SHP77 treated with DMSO at 0.1 percent for 48 hours (cell line): Measurements from ENCODE around the gene CCDC183.
"Not testable (repeated sequence)": the region's sequence is repeated elsewhere in the genome, so short reads cannot be mapped to it uniquely, and the experiment has no call there.

Experiments
- DNase-seq: peaks from one replicate; lab custom pipeline; 2025; lab: John Stamatoyannopoulos, UW

The CCDC183 gene

GRCh38 chr9:136785565-136786355 is 10.4 kb upstream of the CCDC183 start:
- not testable (repeated sequence) for DNase-seq

DNA sequence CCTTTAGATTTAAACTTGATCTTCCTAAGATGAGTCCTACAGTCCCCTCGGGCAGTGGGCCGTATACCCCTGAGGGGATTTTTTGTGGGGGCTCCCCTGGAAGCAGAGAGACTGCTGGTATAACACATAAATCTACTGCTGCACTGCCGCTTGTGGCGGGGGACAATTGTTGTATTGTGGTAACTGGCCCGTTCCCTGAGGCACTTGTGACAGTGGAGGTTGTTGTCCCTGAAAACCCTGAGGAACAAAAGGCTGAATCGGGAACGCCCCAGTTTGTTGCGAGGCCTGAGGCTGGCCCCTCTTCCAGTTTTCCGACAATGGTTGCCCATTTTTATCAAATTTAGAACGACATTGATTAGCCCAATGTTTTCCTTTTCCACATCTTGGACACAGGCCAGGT is 9.7 kb upstream of the CCDC183 start:
- DNase-seq: no peak

GRCh38 chr9:136786983-136787382 is 9.2 kb upstream of the CCDC183 start:
- not testable (repeated sequence) for DNase-seq

DNA sequence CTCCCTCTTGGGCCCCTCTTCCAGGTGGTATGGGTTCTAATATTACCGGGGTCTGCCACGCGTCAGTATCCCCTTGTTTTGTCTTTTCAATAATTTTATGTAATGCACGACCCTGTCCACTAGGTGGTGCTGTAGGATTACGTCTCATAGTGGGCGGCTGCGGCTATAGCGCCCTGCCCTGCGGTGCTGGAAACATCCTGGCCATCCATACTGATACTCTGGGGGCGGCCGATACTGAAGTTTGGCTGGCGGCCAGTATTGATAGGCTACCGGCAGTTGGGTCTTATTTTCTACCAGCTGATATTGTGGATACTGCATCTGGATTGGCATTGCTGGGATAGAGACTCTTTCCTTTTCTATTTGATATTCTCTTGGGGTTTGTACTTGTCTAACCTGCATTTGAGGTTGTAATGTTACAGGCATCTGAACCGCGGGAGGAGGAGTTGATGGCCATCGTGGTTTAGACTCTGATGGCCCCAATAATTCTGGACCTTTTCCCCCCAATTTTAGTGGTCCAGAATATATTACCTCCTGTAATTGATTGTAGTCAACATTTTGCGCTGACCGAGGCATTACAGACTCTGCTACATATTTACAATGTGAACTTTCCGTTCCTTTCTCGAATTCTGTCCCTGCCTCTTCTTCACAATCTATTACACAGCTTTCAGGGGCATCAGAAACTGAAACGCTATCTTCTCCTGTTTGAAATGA is 8.3 kb upstream of the CCDC183 start:
- peak; percentile 62 for DNase-seq

- DNase-seq: not testable (repeated sequence)
Measured at GRCh38 chr9:136788644-136789522, 7.3 kb upstream of the CCDC183 start.

GRCh38 chr9:136789523-136789937 is 6.6 kb upstream of the CCDC183 start:
- DNase-seq: no peak

- DNase-seq: peak; percentile 96
Measured at GRCh38 chr9:136790640-136791515, 5.3 kb upstream of the CCDC183 start, which contains the start of gene TMEM141. Gene TMEM141, plus strand, starts transcription at chr9:136791344. Its CDS starts 27 bp downstream, at chr9:136791371.

- DNase-seq: no peak
Measured at GRCh38 chr9:136791516-136792276, 4.4 kb upstream of the CCDC183 start.

GRCh38 chr9:136792321-136793085 is 3.6 kb upstream of the CCDC183 start:
- no peak for DNase-seq

DNA sequence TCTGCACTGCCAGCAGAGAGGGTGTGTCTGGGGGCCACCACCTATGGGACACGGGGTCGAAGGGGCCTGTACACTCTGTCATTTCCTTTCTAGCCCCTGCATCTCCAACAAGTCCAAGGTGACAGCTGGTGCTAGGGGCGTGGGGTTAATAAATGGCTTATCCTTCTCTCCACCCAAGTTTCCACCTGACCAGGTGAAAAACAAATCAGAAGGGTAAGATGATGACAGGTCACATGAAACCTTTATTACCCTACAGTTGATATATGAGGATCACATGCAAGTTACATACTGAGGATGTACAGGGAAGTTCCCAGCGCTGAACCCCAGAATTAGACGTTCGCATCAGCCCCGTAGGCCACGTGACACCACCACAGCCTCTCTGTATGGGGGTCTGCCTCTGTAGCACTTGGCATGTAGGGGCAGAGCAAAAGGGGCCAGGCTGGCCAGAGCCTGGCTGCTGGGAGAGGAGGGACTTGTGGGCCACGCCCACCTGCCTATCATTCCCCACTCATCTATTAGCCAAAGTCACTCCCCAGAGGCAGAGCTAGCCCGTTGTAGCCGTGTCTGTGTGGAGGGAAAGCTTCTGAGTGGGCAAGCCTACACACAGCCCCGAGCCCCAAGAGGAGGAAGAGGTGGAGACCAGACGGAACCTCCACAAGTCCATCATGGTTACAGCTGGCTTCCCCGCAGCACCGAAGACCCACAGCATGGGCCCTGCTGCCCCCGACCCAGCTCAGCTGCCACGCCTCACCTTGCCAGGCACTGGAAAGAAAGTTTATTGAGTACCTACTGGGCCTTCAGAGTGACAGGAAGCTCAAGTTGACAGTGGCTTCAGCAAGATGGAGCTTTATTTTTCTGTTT is 2.8 kb upstream of the CCDC183 start:
- DNase-seq: no peak

DNA sequence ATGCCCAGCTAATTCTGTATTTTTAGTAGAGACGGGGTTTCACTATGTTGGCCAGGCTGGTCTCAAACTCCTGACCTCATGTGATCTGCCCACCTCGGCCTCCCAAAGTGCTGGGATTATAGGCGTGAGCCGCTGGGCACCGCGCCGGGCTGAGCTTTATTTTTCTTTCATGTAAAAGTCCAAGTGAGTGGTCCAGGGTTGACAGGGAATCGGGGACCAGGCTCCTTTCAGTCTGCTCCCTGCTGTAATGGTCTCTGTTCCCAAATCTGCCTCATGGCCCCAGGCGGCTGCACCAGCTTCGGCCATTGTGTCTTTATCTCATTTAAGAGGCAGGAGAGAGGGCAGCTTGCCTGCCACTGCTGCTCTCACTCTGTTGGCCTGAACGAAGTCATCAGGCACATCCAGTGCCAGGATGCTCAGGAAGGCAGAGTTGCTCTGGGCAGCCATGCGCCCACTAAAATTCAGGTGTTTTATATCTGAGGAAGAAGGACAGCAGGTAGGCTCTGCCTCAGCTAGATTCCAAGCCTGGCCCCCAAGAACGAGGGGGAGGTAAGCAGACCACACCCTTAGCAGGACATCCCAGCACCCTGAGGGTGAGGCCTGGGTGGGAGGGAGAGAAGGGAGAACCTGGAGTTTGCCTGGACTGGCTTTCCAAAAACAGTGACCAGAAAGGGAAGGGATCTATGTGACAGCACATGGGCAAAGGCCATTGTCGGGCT is 1.7 kb upstream of the CCDC183 start:
- no peak for DNase-seq

DNA sequence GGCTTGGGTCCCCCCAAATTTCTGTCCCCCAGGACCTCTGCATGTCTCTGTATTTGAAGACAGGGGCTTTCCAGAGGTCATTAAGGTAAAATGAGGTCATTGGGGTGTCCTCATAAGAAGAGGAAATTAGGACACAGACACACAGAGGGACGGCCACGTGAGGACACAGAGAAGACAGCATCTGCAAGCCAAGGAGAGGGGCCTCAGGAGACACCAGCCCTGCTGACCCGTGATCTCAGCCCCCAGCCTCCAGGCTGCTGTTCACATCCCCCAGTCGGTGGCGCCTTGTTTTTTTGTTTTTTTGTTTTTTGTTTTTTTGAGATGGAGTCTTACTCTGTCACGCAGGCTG is 1.2 kb upstream of the CCDC183 start:
- DNase-seq: no peak

DNA sequence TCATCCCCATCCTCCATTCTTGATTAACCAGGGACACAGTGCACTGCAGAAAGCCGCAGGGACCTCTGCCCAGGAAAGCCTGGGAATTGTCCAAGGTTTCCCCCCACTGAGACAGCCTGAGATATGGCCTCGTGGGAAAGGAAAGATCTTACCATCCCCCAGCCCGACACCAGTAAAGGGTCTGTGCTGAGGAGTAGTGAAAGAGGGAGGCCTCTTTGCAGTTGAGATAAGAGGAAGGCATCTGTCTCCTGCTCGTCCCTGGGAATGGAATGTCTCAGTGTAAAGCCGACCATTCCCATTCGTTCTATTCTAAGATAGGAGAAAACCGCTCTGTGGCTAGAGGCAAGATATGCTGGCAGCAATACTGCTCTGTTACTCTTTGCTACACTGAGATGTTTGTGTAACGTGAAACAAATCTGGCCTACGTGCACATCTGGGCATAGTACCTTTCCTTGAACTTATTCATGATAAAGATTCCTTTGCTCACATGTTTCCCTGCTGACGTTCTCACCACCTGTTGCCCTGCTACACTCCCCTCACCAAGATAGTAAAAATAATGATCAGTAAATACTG is 723 bp downstream of the CCDC183 start:
- DNase-seq: not testable (repeated sequence)

DNA sequence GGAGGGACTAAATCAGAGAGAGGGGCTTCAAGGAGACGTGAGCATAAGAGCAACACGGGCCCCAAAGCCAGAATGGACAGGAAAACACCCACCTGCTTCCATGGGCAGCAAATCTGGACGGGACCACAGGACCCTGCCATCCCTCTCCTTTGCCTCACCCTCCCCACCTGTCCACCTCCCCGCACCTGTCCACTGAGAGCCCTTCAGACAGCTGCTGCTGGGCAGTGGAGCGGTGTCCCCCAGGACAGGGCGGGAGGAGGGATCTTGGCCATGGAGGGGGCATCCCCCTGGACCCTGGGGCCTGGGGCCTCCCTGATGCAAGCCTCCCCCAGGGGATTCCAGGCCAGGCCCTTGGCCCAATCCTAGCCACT is 2.6 kb downstream of the CCDC183 start:
- DNase-seq: no peak

GRCh38 chr9:136799079-136799853 is 3.1 kb downstream of the CCDC183 start:
- DNase-seq: no peak

DNA sequence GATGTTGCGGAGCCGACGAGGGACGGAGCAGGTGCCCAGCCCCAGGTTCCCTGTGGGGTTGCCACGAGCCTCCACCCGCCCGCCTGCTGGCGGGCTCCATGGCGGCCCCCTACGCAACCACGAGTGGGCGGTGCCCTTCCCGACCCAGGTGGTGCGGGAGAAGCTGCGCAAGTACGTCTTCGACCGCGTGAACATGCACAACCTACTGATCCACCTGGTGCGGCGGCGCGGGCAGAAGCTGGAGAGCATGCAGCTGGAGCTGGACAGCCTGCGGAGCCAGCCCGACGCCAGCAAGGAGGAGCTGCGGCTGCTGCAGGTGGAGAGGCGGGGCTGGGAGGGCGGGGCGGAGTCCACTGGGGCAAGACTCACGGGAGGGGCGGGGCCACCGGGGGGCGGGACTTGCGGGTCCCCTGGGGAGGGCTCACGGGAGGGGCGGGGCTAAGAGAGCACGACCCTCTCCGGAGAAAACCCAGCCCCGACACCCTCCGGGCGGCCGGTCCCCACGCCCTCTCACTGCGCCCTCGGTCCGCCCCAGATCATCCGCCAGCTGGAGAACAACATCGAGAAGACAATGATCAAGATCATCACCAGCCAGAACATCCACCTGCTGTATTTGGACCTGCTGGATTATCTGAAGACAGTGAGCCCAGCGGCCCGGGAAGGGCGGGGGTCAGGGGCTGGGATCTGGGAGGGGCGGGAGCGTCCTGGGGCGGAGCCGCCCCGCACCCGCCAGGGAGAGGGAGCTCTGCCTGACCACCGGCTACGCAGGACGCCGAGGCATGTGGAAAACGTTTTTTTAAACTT is 3.9 kb downstream of the CCDC183 start:
- DNase-seq: peak; percentile 79
